PFSK-1 (cell line): ENCODE data around the gene DLK1.

Experiments
- POLR2AphosphoS5 ChIP-seq: IDR thresholded peaks from 2 replicates; pipeline ENCODE4 v1.6.1; 2012; ENCODE audit warnings: low read depth, mild to moderate bottlenecking, control low read depth, low read length, moderate library complexity
- SIN3A ChIP-seq: IDR thresholded peaks from 2 replicates; pipeline ENCODE4 v1.6.1; 2012; ENCODE audit warnings: mild to moderate bottlenecking, low read length, moderate library complexity, borderline replicate concordance; ENCODE audit not compliant: insufficient read depth
- TF ChIP-seq, protein P1 (sequence below), 2 experiments: IDR thresholded peaks; 2 replicates each; pipeline versions ENCODE4 v1.6.1 to v1.8.0; 2011 to 2012; ENCODE audit warnings: low read depth in 2 of 2, low read length in 2 of 2, control low read depth in 1 of 2, inconsistent platforms in 1 of 2, mild to moderate bottlenecking in 1 of 2, moderate library complexity in 1 of 2; ENCODE audit not compliant: insufficient read depth in 1 of 2

DNA sequence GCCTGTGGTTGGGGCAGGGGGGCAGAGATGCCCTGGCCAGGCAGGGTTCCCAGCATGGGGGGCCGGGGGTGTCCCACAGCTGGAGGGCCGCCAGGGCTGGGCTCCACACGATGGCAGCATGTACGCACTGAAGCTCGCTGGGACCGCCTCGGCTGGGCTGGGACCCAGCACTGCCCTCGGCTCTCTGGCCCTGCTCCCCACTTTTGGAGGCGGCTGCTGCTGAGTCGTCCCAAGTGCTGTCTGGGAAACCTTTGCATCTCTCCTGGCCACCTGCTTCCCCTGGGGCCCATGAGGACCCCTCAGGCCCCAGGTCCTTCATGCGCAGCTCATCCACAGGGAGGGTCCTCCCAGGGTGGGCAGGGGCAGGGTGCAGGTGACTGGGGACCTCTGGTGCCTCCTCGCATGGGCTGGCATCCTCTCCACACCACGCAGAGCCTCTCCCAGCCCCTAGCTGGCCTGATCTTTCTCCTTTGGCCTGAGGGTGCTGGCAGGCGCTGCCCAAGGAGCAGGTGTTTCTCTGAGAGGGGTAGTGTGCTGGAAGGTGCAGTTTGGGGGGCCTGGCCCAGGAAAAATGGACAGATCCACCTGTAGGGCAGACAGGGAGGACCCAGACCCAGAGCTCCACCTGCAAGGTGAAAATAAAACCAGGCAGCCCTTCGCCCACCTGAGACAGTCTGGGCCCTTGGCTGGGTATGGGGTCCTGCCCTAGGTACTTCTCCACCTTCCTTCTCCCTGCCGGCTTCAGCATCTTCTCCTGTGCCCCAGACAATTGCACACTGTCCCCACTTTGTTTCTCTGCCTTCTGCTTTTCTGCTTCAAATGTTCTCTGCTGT is 46.9 kb downstream of the DLK1 start:
- TF ChIP-seq POLR2AphosphoS5 (no peak), SIN3A (no peak)
- TF ChIP-seq, protein P1, sequence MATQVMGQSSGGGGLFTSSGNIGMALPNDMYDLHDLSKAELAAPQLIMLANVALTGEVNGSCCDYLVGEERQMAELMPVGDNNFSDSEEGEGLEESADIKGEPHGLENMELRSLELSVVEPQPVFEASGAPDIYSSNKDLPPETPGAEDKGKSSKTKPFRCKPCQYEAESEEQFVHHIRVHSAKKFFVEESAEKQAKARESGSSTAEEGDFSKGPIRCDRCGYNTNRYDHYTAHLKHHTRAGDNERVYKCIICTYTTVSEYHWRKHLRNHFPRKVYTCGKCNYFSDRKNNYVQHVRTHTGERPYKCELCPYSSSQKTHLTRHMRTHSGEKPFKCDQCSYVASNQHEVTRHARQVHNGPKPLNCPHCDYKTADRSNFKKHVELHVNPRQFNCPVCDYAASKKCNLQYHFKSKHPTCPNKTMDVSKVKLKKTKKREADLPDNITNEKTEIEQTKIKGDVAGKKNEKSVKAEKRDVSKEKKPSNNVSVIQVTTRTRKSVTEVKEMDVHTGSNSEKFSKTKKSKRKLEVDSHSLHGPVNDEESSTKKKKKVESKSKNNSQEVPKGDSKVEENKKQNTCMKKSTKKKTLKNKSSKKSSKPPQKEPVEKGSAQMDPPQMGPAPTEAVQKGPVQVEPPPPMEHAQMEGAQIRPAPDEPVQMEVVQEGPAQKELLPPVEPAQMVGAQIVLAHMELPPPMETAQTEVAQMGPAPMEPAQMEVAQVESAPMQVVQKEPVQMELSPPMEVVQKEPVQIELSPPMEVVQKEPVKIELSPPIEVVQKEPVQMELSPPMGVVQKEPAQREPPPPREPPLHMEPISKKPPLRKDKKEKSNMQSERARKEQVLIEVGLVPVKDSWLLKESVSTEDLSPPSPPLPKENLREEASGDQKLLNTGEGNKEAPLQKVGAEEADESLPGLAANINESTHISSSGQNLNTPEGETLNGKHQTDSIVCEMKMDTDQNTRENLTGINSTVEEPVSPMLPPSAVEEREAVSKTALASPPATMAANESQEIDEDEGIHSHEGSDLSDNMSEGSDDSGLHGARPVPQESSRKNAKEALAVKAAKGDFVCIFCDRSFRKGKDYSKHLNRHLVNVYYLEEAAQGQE (IDR thresholded peaks at IDR 0.05; ENCODE audit: insufficient read depth in 1 of 2, low read depth in 2 of 2, low read length in 2 of 2): no peak
